ENCODE results near the gene SULT2B1.

SULT2B1 gene

DNA sequence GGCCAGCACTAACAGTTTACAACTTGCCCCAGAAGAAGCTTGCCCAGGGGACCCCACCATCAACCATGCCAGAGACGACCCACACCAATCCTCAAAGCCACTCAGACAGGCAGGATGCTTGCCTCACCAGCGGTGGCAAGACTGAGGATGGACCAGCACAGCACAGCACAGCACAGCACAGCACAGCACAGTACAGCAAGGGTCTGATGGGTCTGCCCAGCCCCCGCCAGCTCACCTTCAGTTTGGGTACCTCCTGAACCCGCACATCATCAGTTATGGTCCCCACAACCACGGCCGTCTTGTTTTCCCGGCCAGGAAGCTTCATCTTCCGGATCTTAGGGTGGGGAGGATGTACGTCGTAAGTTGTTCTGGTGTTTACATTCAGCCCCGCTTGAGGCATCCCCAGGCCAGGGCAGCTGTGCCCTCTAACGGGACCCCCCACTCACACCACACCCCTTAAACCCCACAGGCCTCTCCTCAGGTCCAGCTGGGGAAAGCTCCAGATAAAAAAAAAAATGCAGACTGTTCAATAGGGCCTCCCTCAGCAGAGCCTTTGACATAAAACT is 64.6 kb downstream of the SULT2B1 start:
- Histone ChIP-seq H3K14ac (ENCODE audit: low read length in 2 of 2) (no peak overlapping the region), H3K79me1 (replicated peaks; ENCODE audit: low read length, poor library complexity, severe bottlenecking) (peaks cover 6% of the 10 kb centered on the region), H3K9ac (ENCODE audit: low read length) (peak overlapping the region; percentile 100), H4K8ac (ENCODE audit: low read length) (no peak overlapping the region), H2BK15ac (ENCODE audit: low read depth, poor library complexity, severe bottlenecking) (no peak overlapping the region), H3K4me2 (ENCODE audit: low read length, poor library complexity, severe bottlenecking) (peak overlapping the region; percentile 86), H3K4me1 (ENCODE audit: control insufficient read depth, insufficient read depth, low read depth, low read length) (peaks cover 38% of the 10 kb centered on the region), H3K9me3 (ENCODE audit: control insufficient read depth, low read length) (no peaks in the 10 kb centered on the region), H3K4me3 (ENCODE audit: insufficient read depth in 1 of 2, low read depth in 1 of 2, low read length in 2 of 2) (peak overlapping the region in 1 of 2 experiments; percentile 94), H3K27me3 (ENCODE audit: control insufficient read depth in 1 of 2, insufficient read depth in 1 of 2, low read length in 2 of 2) (no peaks in the 10 kb centered on the region), H3K36me3 (ENCODE audit: control insufficient read depth in 1 of 2, insufficient read depth in 2 of 2, low read depth in 1 of 2, low read length in 2 of 2) (peaks cover 33 to 56% of the 10 kb centered on the region in 2 experiments), H4K91ac (ENCODE audit: low read length) (no peak overlapping the region), H2AFZ (ENCODE audit: low read depth, low read length) (no peak overlapping the region), H2BK5ac (ENCODE audit: low read depth, low read length, poor library complexity, severe bottlenecking) (no peak overlapping the region), H2BK12ac (ENCODE audit: low read length in 2 of 2) (no peak overlapping the region), H2AK5ac (ENCODE audit: low read length, severe bottlenecking) (no peak overlapping the region), H3K4ac (ENCODE audit: low read depth in 1 of 2, low read length in 2 of 2) (no peak overlapping the region), H3K18ac (ENCODE audit: low read depth in 1 of 2, low read length in 2 of 2) (no peak overlapping the region), H3K23ac (ENCODE audit: low read length in 2 of 2) (no peak overlapping the region), H3K27ac (ENCODE audit: low read length, poor library complexity, severe bottlenecking) (no peak overlapping the region), H2BK120ac (ENCODE audit: low read depth, low read length) (no peak overlapping the region)
- DNase-seq = no peak
- 77% methylated on average over 8 of the region's 12 CpGs for WGBS

DNA sequence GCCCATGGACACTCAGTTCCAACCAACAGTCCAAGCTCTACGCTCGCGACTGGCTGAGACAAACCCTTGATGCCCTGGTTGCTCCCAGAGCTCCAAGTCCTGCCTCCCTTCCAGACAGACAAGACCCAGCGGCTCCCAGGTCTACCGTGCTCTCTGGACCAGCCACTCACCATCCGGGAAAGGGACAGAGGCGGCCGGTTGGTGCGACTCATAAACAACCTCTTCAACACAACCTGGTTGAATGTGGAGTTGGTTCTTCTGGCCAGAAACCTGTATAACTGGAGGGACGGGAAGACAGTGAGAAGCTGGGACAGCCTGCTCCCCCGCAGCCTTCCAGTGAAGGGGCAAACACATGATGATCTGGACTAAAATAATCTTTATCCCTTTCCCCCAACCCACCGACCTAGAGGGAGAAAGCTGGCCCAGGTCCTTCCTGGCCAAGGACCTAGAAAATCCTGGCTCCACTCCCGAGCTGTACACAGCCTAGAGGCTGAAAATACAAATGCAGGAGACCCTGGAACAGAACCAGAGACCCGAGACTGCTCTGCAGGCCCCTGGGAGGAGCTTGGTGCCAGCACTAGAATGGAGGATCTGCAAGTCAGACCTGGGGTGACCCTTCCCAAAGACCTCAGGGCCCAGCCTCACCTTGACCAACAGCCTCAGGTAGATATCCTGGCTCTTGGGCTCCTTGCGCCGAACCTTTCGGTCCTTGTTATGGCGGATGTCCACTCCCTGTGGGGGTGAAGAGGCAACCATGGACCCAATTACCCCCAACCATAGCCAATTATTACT is 65.4 kb downstream of the SULT2B1 start:
- Histone ChIP-seq H3K4me3 (ENCODE audit: insufficient read depth in 1 of 2, low read depth in 1 of 2, low read length in 2 of 2) (peak overlapping the region; percentile 42 to 94), H2AFZ (ENCODE audit: low read depth, low read length) (no peak overlapping the region), H3K36me3 (ENCODE audit: control insufficient read depth in 1 of 2, insufficient read depth in 2 of 2, low read depth in 1 of 2, low read length in 2 of 2) (peaks cover 37 to 51% of the 10 kb centered on the region in 2 experiments), H2BK120ac (ENCODE audit: low read depth, low read length) (no peak overlapping the region), H3K79me1 (replicated peaks; ENCODE audit: low read length, poor library complexity, severe bottlenecking) (peaks cover 8% of the 10 kb centered on the region), H3K4ac (ENCODE audit: low read depth in 1 of 2, low read length in 2 of 2) (no peak overlapping the region), H2BK5ac (ENCODE audit: low read depth, low read length, poor library complexity, severe bottlenecking) (no peak overlapping the region), H3K27ac (ENCODE audit: low read length, poor library complexity, severe bottlenecking) (no peak overlapping the region), H2BK12ac (ENCODE audit: low read length in 2 of 2) (no peak overlapping the region), H3K4me1 (ENCODE audit: control insufficient read depth, insufficient read depth, low read depth, low read length) (peaks cover 38% of the 10 kb centered on the region), H3K14ac (ENCODE audit: low read length in 2 of 2) (no peak overlapping the region), H3K23ac (ENCODE audit: low read length in 2 of 2) (peak overlapping the region in 1 of 2 experiments; percentile 23), H2BK15ac (ENCODE audit: low read depth, poor library complexity, severe bottlenecking) (no peak overlapping the region), H2AK5ac (ENCODE audit: low read length, severe bottlenecking) (peak overlapping the region; percentile 26), H3K18ac (ENCODE audit: low read depth in 1 of 2, low read length in 2 of 2) (no peak overlapping the region), H3K9ac (ENCODE audit: low read length) (peak overlapping the region; percentile 100), H4K8ac (ENCODE audit: low read length) (no peak overlapping the region), H4K91ac (ENCODE audit: low read length) (no peak overlapping the region), H3K27me3 (ENCODE audit: control insufficient read depth in 1 of 2, insufficient read depth in 1 of 2, low read length in 2 of 2) (no peaks in the 10 kb centered on the region), H3K9me3 (ENCODE audit: control insufficient read depth, low read length) (no peaks in the 10 kb centered on the region), H3K4me2 (ENCODE audit: low read length, poor library complexity, severe bottlenecking) (peak overlapping the region; percentile 86)
- no peak for DNase-seq
- 89% methylated on average over 18 of the region's 18 CpGs for WGBS

- H3K4me2 ChIP-seq (ENCODE audit: low read length, poor library complexity, severe bottlenecking) = peak overlapping the region; percentile 86
- no peaks in the 10 kb centered on the region for H3K27me3 ChIP-seq (ENCODE audit: control insufficient read depth in 1 of 2, insufficient read depth in 1 of 2, low read length in 2 of 2)
- peak overlapping the region; percentile 21 for H2AK5ac ChIP-seq (ENCODE audit: low read length, severe bottlenecking)
- WGBS = under 1% methylated on average over 18 of the region's 18 CpGs
- peak overlapping the region in 1 of 2 experiments; percentile 23 for H3K23ac ChIP-seq (ENCODE audit: low read length in 2 of 2)
- peak overlapping the region; percentile 100 for H3K9ac ChIP-seq (ENCODE audit: low read length)
- no peak overlapping the region for H2BK12ac ChIP-seq (ENCODE audit: low read length in 2 of 2)
- peak overlapping the region; percentile 61 to 77 for H3K4ac ChIP-seq (ENCODE audit: low read depth in 1 of 2, low read length in 2 of 2)
- H2AFZ ChIP-seq (ENCODE audit: low read depth, low read length) = no peak overlapping the region
- peak overlapping the region; percentile 87 to 94 for H3K4me3 ChIP-seq (ENCODE audit: insufficient read depth in 1 of 2, low read depth in 1 of 2, low read length in 2 of 2)
- no peaks in the 10 kb centered on the region for H3K9me3 ChIP-seq (ENCODE audit: control insufficient read depth, low read length)
- no peak overlapping the region for H2BK5ac ChIP-seq (ENCODE audit: low read depth, low read length, poor library complexity, severe bottlenecking)
- peak overlapping the region; percentile 46 to 96 for H3K18ac ChIP-seq (ENCODE audit: low read depth in 1 of 2, low read length in 2 of 2)
- H3K27ac ChIP-seq (ENCODE audit: low read length, poor library complexity, severe bottlenecking) = peak overlapping the region; percentile 94
- H2BK120ac ChIP-seq (ENCODE audit: low read depth, low read length) = no peak overlapping the region
- peaks cover 38% of the 10 kb centered on the region for H3K4me1 ChIP-seq (ENCODE audit: control insufficient read depth, insufficient read depth, low read depth, low read length)
- peak overlapping the region; percentile 44 for H4K91ac ChIP-seq (ENCODE audit: low read length)
- H4K8ac ChIP-seq (ENCODE audit: low read length) = peak overlapping the region; percentile 95
- H3K36me3 ChIP-seq (ENCODE audit: control insufficient read depth in 1 of 2, insufficient read depth in 2 of 2, low read depth in 1 of 2, low read length in 2 of 2) = peaks cover 39 to 44% of the 10 kb centered on the region in 2 experiments
- DNase-seq = no peak
- peaks cover 9% of the 10 kb centered on the region for H3K79me1 ChIP-seq (replicated peaks; ENCODE audit: low read length, poor library complexity, severe bottlenecking)
- H3K14ac ChIP-seq (ENCODE audit: low read length in 2 of 2) = peak overlapping the region in 1 of 2 experiments; percentile 50
- H2BK15ac ChIP-seq (ENCODE audit: low read depth, poor library complexity, severe bottlenecking) = no peak overlapping the region
Observed at GRCh38 chr19:48618278-48618915, 66.4 kb downstream of the SULT2B1 start.
